HG03025 (cell line): ENCODE results near the gene CREM.
"Not testable (repeated sequence)": the region's sequence is repeated elsewhere in the genome, so short reads cannot be mapped to it uniquely, and the experiment has no call there.

Source experiments
- ATAC-seq: cut with Tn5 transposase; IDR thresholded peaks from one replicate; pipeline ENCODE4 v1.9.1; 2021; ENCODE audit warnings: mild to moderate bottlenecking, moderate library complexity; ENCODE audit not compliant: unreplicated experiment, low FRiP score

Gene CREM

GRCh38 chr10:35126530-35127288 lies at the start of gene CREM:
Gene CREM (plus strand): TSS chr10:35126846. CDS start chr10:35137836, 10,990 bp downstream.
- ATAC-seq: peak; percentile 82

- no peak for ATAC-seq
Observed at GRCh38 chr10:35079265-35079664, 47.4 kb upstream of the CREM start.

DNA sequence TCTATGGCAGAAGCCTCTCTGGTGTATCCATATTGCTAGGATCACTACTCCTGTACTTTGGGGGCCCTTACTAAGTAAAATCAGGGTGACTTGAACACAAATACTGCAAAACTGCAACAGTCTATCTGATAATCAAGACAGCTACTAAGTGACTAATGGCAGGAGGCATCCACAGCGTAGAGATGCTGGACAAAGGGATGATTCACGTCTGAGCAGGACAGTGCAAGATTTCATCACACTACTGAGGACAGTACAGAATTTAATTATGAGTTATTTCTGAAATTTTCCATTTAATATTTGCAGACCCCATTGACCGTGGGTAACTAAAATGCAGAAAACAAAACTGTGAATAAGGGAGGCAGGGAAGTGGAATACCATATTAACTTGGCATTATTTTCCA lies 46.9 kb upstream of the CREM start:
- no peak for ATAC-seq

- ATAC-seq: not testable (repeated sequence)
Observed at GRCh38 chr10:35080261-35080660, 46.4 kb upstream of the CREM start.

DNA sequence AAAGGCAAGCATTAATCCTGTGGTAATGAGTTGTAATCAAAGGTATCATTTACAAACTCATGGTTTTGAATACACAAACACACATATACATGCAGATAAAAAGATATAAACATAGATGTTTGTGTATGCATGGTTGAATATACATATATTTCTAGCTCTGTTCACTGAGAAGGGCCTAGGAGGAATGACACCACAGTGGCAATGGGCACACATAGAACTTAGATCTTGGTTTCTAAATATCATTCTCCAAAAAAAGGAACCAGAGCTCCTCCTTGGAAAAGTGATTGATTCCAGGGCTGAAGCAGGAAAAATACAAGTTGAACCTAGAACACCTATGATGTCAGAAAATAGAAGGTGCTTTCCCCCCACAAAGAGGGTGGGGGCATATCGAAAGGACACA lies 43.4 kb upstream of the CREM start:
- ATAC-seq: no peak

- peak; percentile 32 for ATAC-seq
Observed at GRCh38 chr10:35089611-35090161, 37.0 kb upstream of the CREM start.

DNA sequence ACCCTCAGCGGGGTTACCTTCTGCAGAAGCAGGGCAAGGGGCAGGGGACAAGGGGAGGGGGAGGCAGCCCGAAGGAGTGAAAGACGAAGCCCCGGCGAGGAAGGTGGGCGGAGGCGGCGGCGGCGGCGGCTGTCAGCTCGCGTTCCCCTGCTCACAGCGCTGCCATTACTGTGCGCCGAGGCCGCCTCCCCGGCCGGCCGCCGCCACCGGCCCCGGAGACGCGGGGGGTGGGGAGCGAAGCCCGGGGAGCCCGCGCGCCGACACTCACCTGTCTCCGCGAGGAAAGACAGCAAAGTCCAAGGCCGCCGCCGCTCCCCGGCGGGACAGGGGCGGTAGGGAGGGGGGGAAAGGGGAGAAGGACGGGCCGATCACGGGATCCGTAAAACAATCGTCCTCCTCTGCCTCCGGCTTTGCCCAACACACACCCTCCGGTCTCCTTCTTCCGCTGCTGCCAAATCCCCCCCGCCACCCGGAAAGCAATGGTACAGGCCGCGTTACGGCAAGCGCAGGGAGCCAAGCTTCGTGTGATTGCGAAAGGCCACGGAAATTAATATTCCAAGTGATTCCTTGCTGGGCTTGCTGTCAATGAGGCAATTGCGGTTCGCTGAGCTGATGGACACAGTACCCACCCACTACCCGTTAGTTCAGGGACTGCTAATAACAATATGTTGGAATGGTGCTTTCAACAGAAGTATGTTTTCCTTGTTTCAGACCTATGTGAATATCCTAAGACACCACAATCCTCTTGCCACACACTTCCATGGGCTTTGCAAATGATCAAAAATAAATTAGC lies 36.3 kb upstream of the CREM start, which contains the start of gene CUL2:
CUL2 (minus strand) TSS at position 180 of the 793 bp plus-strand sequence. CDS start 19,024 bp downstream, outside the sequence.
- peak; percentile 92 for ATAC-seq

- no peak for ATAC-seq
Observed at GRCh38 chr10:35091994-35092790, 34.5 kb upstream of the CREM start.

DNA sequence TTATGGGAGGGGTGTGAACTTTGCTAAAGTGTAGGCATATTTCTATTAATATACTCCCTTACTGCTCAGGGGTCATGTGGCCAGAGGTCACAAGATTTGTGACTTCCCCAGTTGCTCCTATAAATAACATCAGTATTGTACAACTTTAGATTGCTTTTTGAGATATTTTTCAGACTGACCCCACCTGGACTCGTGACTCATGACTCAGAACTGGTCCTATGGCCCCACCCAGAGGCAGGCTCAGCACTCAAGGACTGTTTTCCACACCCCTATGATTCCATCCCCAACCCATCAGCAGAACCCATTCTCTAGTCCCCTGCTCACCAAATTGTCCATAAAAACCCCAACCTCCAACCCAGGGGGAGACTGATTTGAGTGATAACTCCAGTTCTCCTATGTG lies 33.8 kb upstream of the CREM start:
- ATAC-seq: no peak

DNA sequence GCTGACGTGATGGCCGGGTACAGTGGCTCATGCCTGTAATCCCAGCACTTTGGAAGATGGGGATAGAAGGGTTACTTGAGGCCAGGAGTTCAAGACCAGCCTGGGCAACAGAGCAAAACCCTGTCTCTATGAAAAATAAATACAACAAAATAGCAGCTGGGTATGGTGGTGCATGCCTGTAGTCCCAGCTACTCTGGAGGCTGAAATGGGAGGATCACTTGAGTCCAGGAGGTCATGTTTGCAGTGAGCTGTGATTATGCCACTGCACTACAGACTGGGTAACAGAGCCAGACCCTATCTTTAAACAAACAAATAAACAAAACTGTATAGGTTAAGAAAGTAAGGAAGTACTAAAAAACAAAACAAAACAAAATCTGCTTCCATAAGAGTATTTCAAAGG lies 30.3 kb upstream of the CREM start:
- no peak for ATAC-seq

- no peak for ATAC-seq
Observed at GRCh38 chr10:35097510-35097909, 29.1 kb upstream of the CREM start.

DNA sequence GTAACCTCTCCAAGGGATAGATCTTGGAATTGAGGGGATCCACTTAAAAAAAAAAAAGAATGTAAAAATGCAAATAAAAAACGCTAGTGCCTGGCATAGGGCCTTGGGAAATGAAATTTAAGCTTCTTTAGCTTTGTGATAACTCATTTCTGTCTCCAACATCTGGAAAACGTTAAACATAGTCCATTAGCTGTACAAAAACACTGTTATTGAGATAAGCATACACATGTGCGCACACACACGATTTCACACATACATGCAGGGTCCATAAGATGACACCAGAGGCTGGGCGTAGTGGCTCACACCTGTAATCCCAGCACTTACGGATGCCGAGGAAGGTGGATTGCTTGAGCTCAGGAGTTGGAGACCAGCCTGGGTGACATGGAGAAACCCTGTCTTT lies 22.8 kb upstream of the CREM start:
- ATAC-seq: no peak

GRCh38 chr10:35112571-35112970 lies 14.1 kb upstream of the CREM start:
- no peak for ATAC-seq

GRCh38 chr10:35119378-35119777 lies 7.3 kb upstream of the CREM start:
- no peak for ATAC-seq

DNA sequence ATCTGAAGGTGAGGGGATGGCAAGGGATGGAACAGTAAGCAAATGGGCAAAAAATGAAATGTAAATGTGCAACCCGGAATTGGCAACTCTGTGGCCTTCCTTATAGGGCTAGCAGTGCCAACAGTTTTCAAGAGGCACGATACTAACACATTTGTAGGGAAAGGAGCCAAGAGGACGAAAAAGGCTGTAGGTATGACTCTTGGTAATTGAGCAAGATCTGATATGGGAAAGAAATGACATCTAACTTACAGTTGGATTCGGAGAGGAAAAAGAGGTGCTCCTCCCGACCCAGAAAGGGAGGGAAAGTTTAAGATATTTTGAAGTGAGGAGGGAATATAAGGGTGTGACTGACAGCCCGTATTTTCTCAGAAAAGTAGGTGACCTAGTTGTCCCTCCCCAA lies 2.1 kb upstream of the CREM start:
- ATAC-seq: no peak

DNA sequence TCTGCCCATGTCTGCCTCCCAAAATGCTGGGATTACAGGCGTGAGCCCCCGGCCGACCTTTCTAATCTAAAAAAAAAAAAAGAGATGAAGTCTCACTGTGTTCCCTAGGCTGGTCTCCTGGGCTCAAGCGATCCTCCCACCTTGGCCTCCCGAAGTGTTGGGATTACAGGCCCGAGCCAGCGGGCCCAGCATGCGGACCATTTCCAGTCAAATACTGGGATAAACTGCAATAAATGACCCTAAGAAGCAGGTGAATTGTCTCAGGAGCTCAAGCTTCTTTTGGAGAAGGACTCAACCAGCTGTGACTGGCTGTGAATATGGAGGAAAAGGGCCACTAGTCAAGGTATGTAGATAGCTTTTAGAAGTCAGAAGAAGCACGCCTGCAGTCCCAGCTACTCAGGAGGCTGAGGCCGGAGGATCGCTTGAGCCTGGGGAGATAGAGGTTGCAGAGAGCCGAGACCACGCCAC lies 550 bp upstream of the CREM start:
- ATAC-seq: peak; percentile 4

DNA sequence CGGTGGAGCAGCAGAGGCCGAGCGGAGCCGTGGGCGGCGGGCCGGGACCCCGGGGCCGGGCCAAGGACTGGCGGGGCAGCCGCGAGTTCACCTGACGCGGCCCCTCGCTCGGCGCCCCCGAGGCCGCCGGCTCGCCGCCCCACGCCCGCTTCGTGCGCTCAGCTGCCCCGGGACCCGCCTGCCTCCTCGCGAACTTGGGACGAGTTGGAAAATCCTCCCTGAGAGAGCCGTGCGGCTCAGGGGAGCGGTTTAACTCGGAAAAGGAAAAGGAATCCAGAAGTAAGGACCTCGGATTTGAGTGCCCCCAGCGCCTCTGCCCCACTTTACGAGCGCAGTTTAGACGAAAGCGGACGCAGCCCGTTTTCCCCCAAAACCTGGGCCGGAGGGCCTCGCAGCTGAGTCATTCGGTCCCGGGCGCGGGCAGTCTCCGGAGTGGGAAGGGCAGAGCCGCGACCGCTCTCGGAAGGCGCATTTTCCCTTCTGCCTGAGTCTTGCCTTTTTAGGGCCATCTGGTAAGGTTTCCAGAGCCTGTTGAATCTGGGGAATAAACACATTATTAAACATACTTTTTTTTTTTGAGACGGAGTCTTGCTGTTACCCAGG lies 744 bp downstream of the CREM start:
- peak; percentile 7 for ATAC-seq

DNA sequence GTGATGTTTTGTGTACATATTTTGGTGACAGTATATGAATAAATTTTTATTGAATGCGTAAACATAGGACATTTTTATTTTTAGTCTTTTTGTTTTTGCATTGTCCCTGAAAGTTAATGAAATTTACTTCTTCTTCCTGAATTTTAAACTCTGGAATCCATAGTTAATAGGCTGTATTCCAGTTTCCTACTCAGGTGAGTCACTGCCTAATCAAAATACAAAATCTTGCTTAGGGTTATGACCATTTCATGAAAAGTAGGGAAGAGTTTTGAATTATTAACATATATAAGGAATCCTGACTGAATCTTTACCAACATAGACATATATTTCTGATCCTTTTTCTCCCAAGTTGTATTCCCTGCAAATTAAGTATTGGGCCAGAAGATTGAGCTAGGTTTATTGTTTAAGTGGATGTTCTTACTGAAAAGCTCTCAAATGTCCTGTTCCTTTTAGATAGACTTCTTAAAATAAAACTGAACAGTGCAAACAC lies 2.6 kb downstream of the CREM start:
- no peak for ATAC-seq

GRCh38 chr10:35130663-35131062 lies 4.0 kb downstream of the CREM start:
- no peak for ATAC-seq

- no peak for ATAC-seq
Observed at GRCh38 chr10:35132727-35133126, 6.1 kb downstream of the CREM start.
